ENCODE data around the gene GOLGA7B. TPM values are rescaled to one million over a fixed set of nuclear protein-coding genes. Genes with fewer than 3 reads are reported as not detected.

The GOLGA7B gene
- total RNA-seq, 1 experiment from 2014 or later, result 1.5 TPM

DNA sequence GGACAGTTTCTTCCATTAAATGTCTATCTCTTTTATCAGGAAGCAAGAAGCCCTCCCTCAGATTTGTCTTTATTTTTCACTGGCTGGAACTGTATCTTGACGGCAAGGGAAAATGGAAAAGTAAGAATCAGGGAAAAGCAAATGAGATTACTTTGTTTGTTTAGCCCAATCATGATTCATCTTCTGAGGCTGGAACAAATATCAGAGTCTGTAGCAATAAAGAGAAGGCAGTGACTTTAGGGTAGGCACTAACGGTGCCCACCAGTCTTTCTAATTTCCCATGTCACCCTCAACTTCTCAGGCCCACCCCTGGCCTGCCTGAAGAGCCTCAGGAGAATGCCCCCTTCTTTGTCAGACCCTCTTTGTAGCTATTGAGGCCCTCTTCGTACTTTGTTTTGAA, 36.3 kb upstream of the GOLGA7B start:
- BruUV-seq (replicated peaks), result no TSS peak
- DNase-seq (ENCODE audit: low read depth, low spot score) (no peak), ATAC-seq (no peak)
- H3K4me3 ChIP-seq (ENCODE audit: low read depth in 2 of 2, low read length in 2 of 2), result no peak overlapping the region
- H3K27me3 ChIP-seq (ENCODE audit: control insufficient read depth, insufficient read depth, low read length), result no peaks in the 10 kb centered on the region
- in situ Hi-C loops (cut with HindIII; ENCODE audit: low pct_unique_long_range_greater_than_20kb, low sequenced_read_pairs), result no loop called here
- H3K27ac ChIP-seq (ENCODE audit: low read length), result no peak overlapping the region
- H3K9me3 ChIP-seq (ENCODE audit: control insufficient read depth, insufficient read depth, low read depth, low read length), result no peaks in the 10 kb centered on the region
- no peaks in the 10 kb centered on the region for H3K4me1 ChIP-seq (ENCODE audit: control insufficient read depth, insufficient read depth, low read length)
- ChIA-PET POLR2A (no interaction called here), CTCF (no interaction called here)
- TF ChIP-seq POLR2AphosphoS5 (IDR thresholded peaks at IDR 0.05; ENCODE audit: low read depth, low read length) (no peak), TCF7L2 (IDR thresholded peaks at IDR 0.05; ENCODE audit: low read depth, low read length) (no peak), SIN3A (IDR thresholded peaks at IDR 0.05; ENCODE audit: borderline replicate concordance, insufficient read depth, low read depth, low read length) (no peak), REST (IDR thresholded peaks at IDR 0.05; ENCODE audit: insufficient read depth in 1 of 2, low read depth in 2 of 2, low read length in 1 of 2) (no peak)
- TF ChIP-seq, protein P1, sequence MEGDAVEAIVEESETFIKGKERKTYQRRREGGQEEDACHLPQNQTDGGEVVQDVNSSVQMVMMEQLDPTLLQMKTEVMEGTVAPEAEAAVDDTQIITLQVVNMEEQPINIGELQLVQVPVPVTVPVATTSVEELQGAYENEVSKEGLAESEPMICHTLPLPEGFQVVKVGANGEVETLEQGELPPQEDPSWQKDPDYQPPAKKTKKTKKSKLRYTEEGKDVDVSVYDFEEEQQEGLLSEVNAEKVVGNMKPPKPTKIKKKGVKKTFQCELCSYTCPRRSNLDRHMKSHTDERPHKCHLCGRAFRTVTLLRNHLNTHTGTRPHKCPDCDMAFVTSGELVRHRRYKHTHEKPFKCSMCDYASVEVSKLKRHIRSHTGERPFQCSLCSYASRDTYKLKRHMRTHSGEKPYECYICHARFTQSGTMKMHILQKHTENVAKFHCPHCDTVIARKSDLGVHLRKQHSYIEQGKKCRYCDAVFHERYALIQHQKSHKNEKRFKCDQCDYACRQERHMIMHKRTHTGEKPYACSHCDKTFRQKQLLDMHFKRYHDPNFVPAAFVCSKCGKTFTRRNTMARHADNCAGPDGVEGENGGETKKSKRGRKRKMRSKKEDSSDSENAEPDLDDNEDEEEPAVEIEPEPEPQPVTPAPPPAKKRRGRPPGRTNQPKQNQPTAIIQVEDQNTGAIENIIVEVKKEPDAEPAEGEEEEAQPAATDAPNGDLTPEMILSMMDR (IDR thresholded peaks at IDR 0.05), result no peak
- no peaks in the 10 kb centered on the region for H3K36me3 ChIP-seq (ENCODE audit: control insufficient read depth, insufficient read depth, low read length)
- intact Hi-C loops (cut with micrococcal nuclease; ENCODE audit: unreplicated experiment), result no loop called here

DNA sequence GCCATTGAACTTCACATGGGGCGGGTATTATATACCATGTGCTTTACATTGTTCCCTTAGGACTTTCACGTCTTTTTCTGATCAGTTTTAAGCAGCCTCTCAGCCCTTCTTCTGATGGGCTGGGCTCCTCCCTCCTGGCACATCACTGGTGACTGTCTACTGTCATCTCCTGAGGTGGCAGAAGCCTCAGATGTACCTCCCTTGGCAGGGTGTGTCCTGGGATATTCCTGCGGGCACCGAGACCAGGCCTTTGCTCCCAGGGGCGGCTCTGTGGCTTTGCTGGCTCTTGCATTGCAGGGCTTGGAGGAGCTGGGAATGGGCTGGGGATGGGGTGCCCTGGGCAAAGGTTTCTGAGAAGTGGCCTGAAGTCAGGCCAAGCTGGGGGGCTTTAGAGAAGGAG, 34.6 kb upstream of the GOLGA7B start:
- no peak overlapping the region for H3K4me3 ChIP-seq (ENCODE audit: low read depth in 2 of 2, low read length in 2 of 2)
- H3K9me3 ChIP-seq (ENCODE audit: control insufficient read depth, insufficient read depth, low read depth, low read length), result no peaks in the 10 kb centered on the region
- in situ Hi-C loops (cut with HindIII; ENCODE audit: low pct_unique_long_range_greater_than_20kb, low sequenced_read_pairs), result no loop called here
- TF ChIP-seq POLR2AphosphoS5 (IDR thresholded peaks at IDR 0.05; ENCODE audit: low read depth, low read length) (no peak), REST (IDR thresholded peaks at IDR 0.05; ENCODE audit: insufficient read depth in 1 of 2, low read depth in 2 of 2, low read length in 1 of 2) (no peak), SIN3A (IDR thresholded peaks at IDR 0.05; ENCODE audit: borderline replicate concordance, insufficient read depth, low read depth, low read length) (no peak), TCF7L2 (IDR thresholded peaks at IDR 0.05; ENCODE audit: low read depth, low read length) (no peak)
- TF ChIP-seq, protein P1 (IDR thresholded peaks at IDR 0.05), result no peak
- H3K4me1 ChIP-seq (ENCODE audit: control insufficient read depth, insufficient read depth, low read length), result no peaks in the 10 kb centered on the region
- H3K36me3 ChIP-seq (ENCODE audit: control insufficient read depth, insufficient read depth, low read length), result no peaks in the 10 kb centered on the region
- CTCF ChIA-PET, result no interaction called here
- no peak overlapping the region for H3K27ac ChIP-seq (ENCODE audit: low read length)
- no peak for DNase-seq (ENCODE audit: low read depth, low spot score)
- BruUV-seq (replicated peaks), result no TSS peak
- H3K27me3 ChIP-seq (ENCODE audit: control insufficient read depth, insufficient read depth, low read length), result no peaks in the 10 kb centered on the region
- intact Hi-C loops (cut with micrococcal nuclease; ENCODE audit: unreplicated experiment), result no loop called here
- no peak for ATAC-seq
- POLR2A ChIA-PET, result no interaction called here
